Activated B cell treated with CpG ODN at 0.5 μM for 24 hours (primary cell): Measurements from ENCODE around the gene SCP2. TPM values are rescaled to one million over a fixed set of nuclear protein-coding genes. Genes with fewer than 3 reads are reported as not detected.

Experiments
- ATAC-seq: fragments of 200-7000 bp; cut with Tn5 transposase; one replicate; pipeline ENCODE4 v1.10.0; 2021; ENCODE audit warnings: low read depth, mild to moderate bottlenecking, moderate library complexity
- CTCF ChIA-PET: fragments of 350-600 bp; sonication (Branson Sonifier 250); formaldehyde crosslinking; loops from one replicate; lab custom pipeline; 2021; ENCODE audit warnings: antibody characterized with exemption; lab: Charles Lee
- POLR2A ChIA-PET: fragments of 350-600 bp; sonication (Branson Sonifier 250); formaldehyde crosslinking; loops from one replicate; lab custom pipeline; 2021; ENCODE audit warnings: antibody characterized with exemption; lab: Charles Lee
- DNase-seq: peaks from one replicate; pipeline ENCODE4 v3.0.0; 2022
- H3K27ac Mint-ChIP-seq: one replicate; pipeline ENCODE4 v1.8.0; 2020; ENCODE audit warnings: mixed read lengths
- H3K27me3 Mint-ChIP-seq: one replicate; pipeline ENCODE4 v1.8.0; 2021; ENCODE audit warnings: mixed read lengths
- H3K36me3 Mint-ChIP-seq: one replicate; pipeline ENCODE4 v1.8.0; 2021; ENCODE audit warnings: low read depth, mixed read lengths
- H3K4me1 Mint-ChIP-seq: one replicate; pipeline ENCODE4 v1.8.0; 2021; ENCODE audit warnings: mixed read lengths
- H3K4me3 Mint-ChIP-seq: one replicate; pipeline ENCODE4 v1.8.0; 2020; ENCODE audit warnings: mild to moderate bottlenecking, mixed read lengths
- H3K9me3 Mint-ChIP-seq: one replicate; pipeline ENCODE4 v1.8.0; 2020; ENCODE audit warnings: mixed read lengths
- CTCF ChIP-seq: fragments of 200-600 bp; IDR thresholded peaks from one replicate; pipeline ENCODE4 v1.8.0; 2022; ENCODE audit warnings: antibody characterized with exemption, mild to moderate bottlenecking
- intact Hi-C: fragments of 100-400 bp; cut with micrococcal nuclease; formaldehyde crosslinking; loops from one replicate; pipeline ENCODE4 v1.15.1; 2024
- total RNA-seq: library from RNA; stranded (reverse); gene quantifications from 2 replicates; pipeline ENCODE4 v1.2.3, GENCODE V29; 2022

The SCP2 gene
- total RNA-seq, 1 donor from 2014 or later, result 72.2 TPM

- no peaks in the 10 kb centered on the region for H3K9me3 Mint-ChIP-seq
- no peak overlapping the region for H3K4me3 Mint-ChIP-seq
- TF ChIP-seq CTCF, result no peak
- H3K4me1 Mint-ChIP-seq, result no peaks in the 10 kb centered on the region
- H3K27me3 Mint-ChIP-seq, result no peaks in the 10 kb centered on the region
- intact Hi-C loops, result no loop called here
- peaks cover 2% of the 10 kb centered on the region for H3K36me3 Mint-ChIP-seq
- ATAC-seq (no peak), DNase-seq (no peak)
- ChIA-PET POLR2A (no interaction called here), CTCF (no interaction called here)
- H3K27ac Mint-ChIP-seq, result no peak overlapping the region
These were observed 14.1 kb upstream of the SCP2 start for GRCh38 chr1:52913014-52913413.

GRCh38 chr1:52913537-52913936 lies 13.5 kb upstream of the SCP2 start:
- Mint-ChIP-seq H3K4me3 (no peak overlapping the region), H3K27ac (no peak overlapping the region), H3K27me3 (no peaks in the 10 kb centered on the region), H3K9me3 (no peaks in the 10 kb centered on the region), H3K4me1 (no peaks in the 10 kb centered on the region), H3K36me3 (peaks cover 2% of the 10 kb centered on the region)
- TF ChIP-seq CTCF, result no peak
- DNase-seq (no peak), ATAC-seq (no peak)
- ChIA-PET CTCF (no interaction called here), POLR2A (no interaction called here)
- intact Hi-C loops, result no loop called here

- H3K27ac Mint-ChIP-seq, result no peak overlapping the region
- no peaks in the 10 kb centered on the region for H3K9me3 Mint-ChIP-seq
- no peak overlapping the region for H3K4me3 Mint-ChIP-seq
- ChIA-PET POLR2A (no interaction called here), CTCF (no interaction called here)
- H3K36me3 Mint-ChIP-seq, result peaks cover 2% of the 10 kb centered on the region
- DNase-seq (no peak), ATAC-seq (no peak)
- H3K27me3 Mint-ChIP-seq, result no peaks in the 10 kb centered on the region
- intact Hi-C loops, result no loop called here
- no peak for TF ChIP-seq CTCF
- H3K4me1 Mint-ChIP-seq, result peaks cover 2% of the 10 kb centered on the region
These were observed 12.6 kb upstream of the SCP2 start for GRCh38 chr1:52914463-52914862.

- ATAC-seq (no peak), DNase-seq (no peak)
- intact Hi-C loops, result no loop called here
- H3K4me3 Mint-ChIP-seq, result no peak overlapping the region
- no peaks in the 10 kb centered on the region for H3K27me3 Mint-ChIP-seq
- no peak for TF ChIP-seq CTCF
- peaks cover 7% of the 10 kb centered on the region for H3K4me1 Mint-ChIP-seq
- ChIA-PET POLR2A (no interaction called here), CTCF (no interaction called here)
- no peaks in the 10 kb centered on the region for H3K9me3 Mint-ChIP-seq
- no peak overlapping the region for H3K27ac Mint-ChIP-seq
- H3K36me3 Mint-ChIP-seq, result peaks cover 2% of the 10 kb centered on the region
These were observed 11.7 kb upstream of the SCP2 start for GRCh38 chr1:52915211-52915854.

- Mint-ChIP-seq H3K27me3 (no peaks in the 10 kb centered on the region), H3K4me3 (no peak overlapping the region), H3K9me3 (no peaks in the 10 kb centered on the region), H3K27ac (no peak overlapping the region), H3K4me1 (peaks cover 11% of the 10 kb centered on the region), H3K36me3 (peaks cover 2% of the 10 kb centered on the region)
- ChIA-PET POLR2A (interaction anchor here (1.7 kb wide), 1 partner anchor 11 kb away, joined by 5 read pairs; the partner anchor contains the start of gene SCP2), CTCF (no interaction called here)
- ATAC-seq (no peak), DNase-seq (no peak)
- intact Hi-C loops, result no loop called here
- no peak for TF ChIP-seq CTCF
These were observed 11.2 kb upstream of the SCP2 start for GRCh38 chr1:52915855-52916220.
